GM20000 (cell line): ENCODE results near the gene DZIP1.
"Not testable (repeated sequence)": the region's sequence is repeated elsewhere in the genome, so short reads cannot be mapped to it uniquely, and the experiment has no call there.

Source experiments
- DNase-seq: peaks from one replicate; pipeline ENCODE4 v3.0.0; 2012; ENCODE audit warnings: low spot score
- TF ChIP-seq, protein P1 (sequence below): IDR thresholded peaks from 2 replicates; pipeline ENCODE4 v1.5.1; 2012; ENCODE audit warnings: mild to moderate bottlenecking, control low read depth; ENCODE audit errors: extremely low read depth, missing control alignments

Gene DZIP1

DNA sequence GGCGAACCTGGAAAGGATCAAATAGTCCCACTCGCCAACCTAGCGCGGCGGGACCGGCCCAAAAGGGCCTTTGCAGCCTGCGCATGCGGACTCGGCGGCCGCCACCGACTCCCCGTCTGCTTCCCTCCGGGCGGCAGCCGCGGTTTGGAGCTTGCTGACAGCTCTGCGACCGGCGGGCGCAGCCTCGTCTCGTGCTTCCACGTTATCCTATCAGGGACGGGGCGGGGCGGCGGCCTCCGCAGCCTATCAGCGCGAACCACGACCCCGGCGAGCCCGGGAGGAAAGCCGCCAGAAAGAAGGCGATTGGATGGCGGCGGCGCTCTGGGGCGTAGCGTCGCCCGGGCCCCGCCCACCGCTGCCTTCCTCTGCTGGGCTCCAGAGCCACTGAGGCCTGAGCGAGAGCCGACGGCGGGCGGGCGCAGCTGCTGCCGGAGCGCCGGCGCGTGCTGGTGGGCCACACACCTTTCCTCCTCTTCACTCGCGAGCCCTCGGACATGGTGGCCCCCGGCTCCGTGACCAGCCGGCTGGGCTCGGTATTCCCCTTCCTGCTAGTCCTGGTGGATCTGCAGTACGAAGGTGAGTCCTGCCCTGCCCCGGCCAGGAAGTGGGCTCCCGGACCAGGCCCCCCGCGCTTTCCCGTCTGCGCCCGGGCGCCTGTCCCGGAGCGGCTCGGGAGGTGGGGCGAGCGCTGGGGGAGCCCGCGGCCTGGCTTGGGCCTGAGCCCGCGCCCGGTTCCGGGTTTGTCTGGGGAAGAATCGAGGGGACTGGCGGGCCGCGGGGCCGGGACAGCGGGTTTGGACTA lies 32.5 kb upstream of the DZIP1 start, which contains the start of gene DNAJC3:
Gene DNAJC3, plus strand, starts transcription at position 378 of the 802 bp plus-strand sequence. Its CDS starts 117 bp downstream, at position 495.
- peak; percentile 98 for DNase-seq
- TF ChIP-seq, protein P1, sequence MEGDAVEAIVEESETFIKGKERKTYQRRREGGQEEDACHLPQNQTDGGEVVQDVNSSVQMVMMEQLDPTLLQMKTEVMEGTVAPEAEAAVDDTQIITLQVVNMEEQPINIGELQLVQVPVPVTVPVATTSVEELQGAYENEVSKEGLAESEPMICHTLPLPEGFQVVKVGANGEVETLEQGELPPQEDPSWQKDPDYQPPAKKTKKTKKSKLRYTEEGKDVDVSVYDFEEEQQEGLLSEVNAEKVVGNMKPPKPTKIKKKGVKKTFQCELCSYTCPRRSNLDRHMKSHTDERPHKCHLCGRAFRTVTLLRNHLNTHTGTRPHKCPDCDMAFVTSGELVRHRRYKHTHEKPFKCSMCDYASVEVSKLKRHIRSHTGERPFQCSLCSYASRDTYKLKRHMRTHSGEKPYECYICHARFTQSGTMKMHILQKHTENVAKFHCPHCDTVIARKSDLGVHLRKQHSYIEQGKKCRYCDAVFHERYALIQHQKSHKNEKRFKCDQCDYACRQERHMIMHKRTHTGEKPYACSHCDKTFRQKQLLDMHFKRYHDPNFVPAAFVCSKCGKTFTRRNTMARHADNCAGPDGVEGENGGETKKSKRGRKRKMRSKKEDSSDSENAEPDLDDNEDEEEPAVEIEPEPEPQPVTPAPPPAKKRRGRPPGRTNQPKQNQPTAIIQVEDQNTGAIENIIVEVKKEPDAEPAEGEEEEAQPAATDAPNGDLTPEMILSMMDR: no peak

DNA sequence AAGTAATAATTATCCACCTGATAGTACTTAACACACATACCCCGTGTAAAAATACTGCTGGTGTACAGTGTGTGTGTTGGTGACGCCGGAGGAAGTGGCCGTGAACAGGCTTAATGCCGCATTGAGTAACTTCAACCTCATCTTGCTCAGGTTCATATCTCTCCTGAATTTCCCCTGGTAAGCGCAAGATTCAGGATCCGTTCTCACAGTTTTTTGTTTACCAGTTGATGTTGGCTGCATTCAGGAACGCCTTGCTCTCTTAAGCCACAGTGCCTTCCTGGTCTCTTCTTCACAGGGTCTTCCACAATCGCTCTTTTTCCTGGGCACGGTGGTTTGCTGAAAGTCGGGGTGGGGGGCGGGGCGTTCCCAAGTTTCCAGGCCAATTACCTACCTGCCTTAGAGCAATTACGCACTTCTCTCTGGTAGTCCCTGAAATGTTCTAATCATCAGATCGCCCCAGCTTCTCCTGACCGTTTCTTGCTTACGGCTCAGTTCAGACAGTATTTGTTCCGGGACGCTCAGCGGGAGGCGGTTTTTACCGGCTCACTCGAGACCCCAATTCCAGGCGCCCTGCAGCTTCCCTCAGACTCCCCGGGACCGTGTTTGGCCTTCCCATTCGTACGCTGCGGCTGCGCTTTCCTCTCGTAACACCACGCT lies 31.7 kb upstream of the DZIP1 start:
- DNase-seq: no peak

GRCh38 chr13:95671597-95671996 lies 27.1 kb upstream of the DZIP1 start:
- DNase-seq: no peak

More for the DNA sequence above, 31.7 kb upstream of the DZIP1 start:
- TF ChIP-seq, protein P1: no peak

DNA sequence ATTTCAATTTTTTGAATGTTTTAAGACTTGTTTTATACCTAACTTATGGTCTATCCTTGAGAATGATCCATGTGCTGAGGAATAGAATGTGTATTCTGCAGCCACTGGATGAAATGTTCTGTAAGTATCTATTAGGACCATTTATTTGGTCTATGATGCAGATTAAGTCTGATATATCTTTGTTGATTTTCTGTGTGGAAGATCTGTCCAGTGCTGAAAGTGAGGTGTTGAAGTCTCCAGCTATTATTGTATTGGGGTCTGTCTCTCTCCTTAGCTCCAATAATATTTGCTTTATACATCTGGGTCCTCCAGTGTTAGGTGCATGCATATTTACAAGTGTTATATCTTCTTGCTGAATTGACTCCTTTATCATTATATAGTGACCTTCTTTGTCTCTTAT lies 22.7 kb upstream of the DZIP1 start:
- DNase-seq: not testable (repeated sequence)

More at GRCh38 chr13:95671597-95671996, 27.1 kb upstream of the DZIP1 start:
- TF ChIP-seq, protein P1: no peak

DNA sequence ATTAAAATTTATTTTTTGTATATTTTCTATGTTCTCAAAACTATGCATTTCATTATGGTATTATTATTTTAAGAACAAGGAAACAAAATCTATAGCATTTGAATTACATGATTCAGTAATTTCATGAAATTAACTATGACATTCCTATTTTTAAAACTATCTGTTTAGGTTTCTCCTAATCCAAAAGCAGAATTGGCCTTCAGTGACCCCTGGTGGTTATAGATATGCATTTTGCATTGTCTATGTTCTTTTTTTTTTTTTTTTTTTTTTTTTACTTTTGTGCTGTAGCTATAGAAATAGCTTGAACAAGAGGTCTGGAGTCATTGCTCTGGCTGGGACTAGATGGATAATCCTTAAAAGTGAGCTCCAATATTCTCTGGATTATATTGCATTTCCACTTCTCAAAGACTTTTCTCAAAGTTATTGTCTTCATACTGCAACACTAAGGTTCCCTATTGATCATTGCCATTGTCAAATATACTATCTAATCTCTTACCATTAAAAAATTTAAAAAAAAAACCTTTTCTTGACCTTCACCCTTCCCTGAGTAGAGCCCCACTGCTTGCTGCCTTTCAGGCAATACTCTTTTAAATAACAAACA lies 16.6 kb upstream of the DZIP1 start:
- no peak for DNase-seq
- TF ChIP-seq, protein P1: no peak

DNA sequence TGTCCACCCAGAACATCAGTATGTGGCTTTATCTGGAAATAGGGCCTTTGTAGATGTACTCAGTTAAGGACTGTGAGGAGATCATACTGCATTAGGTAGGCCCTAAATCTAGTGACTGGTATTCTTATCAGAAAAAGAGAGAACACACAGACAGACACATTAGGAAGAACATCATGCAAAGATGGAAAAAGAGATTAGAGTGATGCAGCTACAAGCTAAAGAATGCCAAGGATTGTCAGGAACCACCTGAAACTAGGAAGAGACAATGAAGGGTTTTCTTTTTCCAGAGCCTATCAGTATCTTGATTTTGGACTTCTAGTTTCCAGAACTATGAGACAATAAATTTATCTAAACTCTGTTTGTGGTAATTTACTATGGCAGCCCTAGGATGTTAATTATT lies 15.0 kb upstream of the DZIP1 start:
- TF ChIP-seq, protein P1: no peak
- DNase-seq: no peak

- DNase-seq: no peak
Measured at GRCh38 chr13:95656386-95657015, 12.0 kb upstream of the DZIP1 start.

More at GRCh38 chr13:95656386-95657015, 12.0 kb upstream of the DZIP1 start:
- TF ChIP-seq, protein P1: no peak
